Upper lobe of left lung (tissue), 6 donors: ENCODE results near the gene LILRB3. TPM values are rescaled to one million over a fixed set of nuclear protein-coding genes. Genes with fewer than 3 reads are reported as not detected.

Experiments
- ATAC-seq, 2 donors: fragments of 200-7000 bp; cut with Tn5 transposase; one replicate each; pipeline ENCODE4 v1.9.1; 2022; ENCODE audit warnings: mild to moderate bottlenecking in 2 of 2, moderate library complexity in 2 of 2; ENCODE audit not compliant: low FRiP score in 2 of 2
- DNase-seq, 2 donors: peaks; one replicate each; pipeline ENCODE4 v3.0.0-alpha.2; 2019 to 2020
- H3K27ac ChIP-seq, 4 donors: fragments of 200-600 bp; sonication (generic); one replicate each; pipeline ENCODE4 v1.5.1; 2016 to 2019
- H3K27me3 ChIP-seq, 4 donors: fragments of 200-600 bp; sonication (generic); one replicate each; pipeline ENCODE4 v1.5.1; 2017 to 2019
- H3K36me3 ChIP-seq, 4 donors: fragments of 200-600 bp; sonication (generic); one replicate each; pipeline ENCODE4 v1.5.1; 2016 to 2019
- H3K4me1 ChIP-seq, 4 donors: fragments of 200-600 bp; sonication (generic); one replicate each; pipeline ENCODE4 v1.5.1; 2018 to 2019
- H3K4me3 ChIP-seq, 4 donors: fragments of 200-600 bp; sonication (generic); one replicate each; pipeline ENCODE4 v1.5.1; 2017 to 2019; ENCODE audit warnings: mild to moderate bottlenecking in 2 of 4, moderate library complexity in 1 of 4
- H3K9me3 ChIP-seq, 4 donors: fragments of 200-600 bp; sonication (generic); one replicate each; pipeline ENCODE4 v1.5.1; 2018 to 2019
- EP300 ChIP-seq, 4 donors: sonication (generic); formaldehyde crosslinking; IDR thresholded peaks; one replicate each; pipeline ENCODE4 v1.5.1; 2017; ENCODE audit warnings: antibody characterized with exemption in 4 of 4, control low read depth in 2 of 4
- POLR2A ChIP-seq, 4 donors: fragments of 450-650 bp; IDR thresholded peaks; one replicate each; pipeline ENCODE4 v1.5.1; 2016 to 2017; ENCODE audit warnings: antibody characterized with exemption in 4 of 4, mild to moderate bottlenecking in 2 of 4
- POLR2AphosphoS5 ChIP-seq, 2 donors: sonication (generic); formaldehyde crosslinking; IDR thresholded peaks; one replicate each; pipeline ENCODE4 v1.5.1; 2017; ENCODE audit warnings: antibody characterized with exemption in 2 of 2
- WGBS, 2 donors: methylation state at CpG; one replicate each; pipeline ENCODE4 v1.1.5; 2017 to 2018; 5-methylcytosine and 5-hydroxymethylcytosine counted together
- total RNA-seq, 6 donors: library from RNA; depleted of rRNA in 4 of 6; stranded (reverse); fragments of >200 nt in 4 of 6; gene quantifications; one replicate each; pipeline versions ENCODE4 v1.1.0 to v1.2.1, GENCODE V29; 2016 to 2021
- TF ChIP-seq, protein P1 (sequence below), 6 experiments: fragments of 450-650 bp in 4 of 6; fragments of 200-600 bp in 2 of 6; sonication (generic) in 2 of 6; IDR thresholded peaks; one replicate each; pipeline ENCODE4 v1.5.1; 2016 to 2019; ENCODE audit warnings: antibody characterized with exemption in 6 of 6
- donor health status: DM: no; HTN: no; CAD: no; lungs with moderate emphysema.
- donor health status: DM: no; HTN: yes; CAD: no; lungs with severe emphysema.

LILRB3 gene
- total RNA-seq, 6 donors from 2014 or later = 43.4 to 106 (median 70.7) TPM

DNA sequence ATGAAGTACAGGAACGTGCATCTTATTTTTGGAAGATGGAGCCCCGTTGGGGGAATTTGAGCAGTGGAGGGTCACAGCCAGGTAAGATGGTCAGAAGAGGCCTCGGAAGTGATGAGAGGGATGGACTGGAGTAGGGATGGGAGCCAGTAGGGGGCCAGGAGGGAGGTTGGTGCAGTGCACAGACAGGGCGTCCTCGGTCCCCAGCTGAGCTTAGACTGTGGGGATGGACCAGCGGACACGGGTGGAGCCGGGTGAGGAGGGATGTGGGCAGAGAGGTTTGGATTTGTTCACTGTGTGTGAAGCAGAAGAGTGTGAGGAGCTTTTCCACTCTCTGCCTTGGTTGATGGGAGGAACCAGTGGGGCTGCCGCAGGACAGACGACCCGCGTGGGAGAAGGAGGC, 11.6 kb downstream of the LILRB3 start:
- TF ChIP-seq POLR2A (IDR thresholded peaks at IDR 0.05) (no peak), POLR2AphosphoS5 (IDR thresholded peaks at IDR 0.05) (no peak), EP300 (IDR thresholded peaks at IDR 0.05) (no peak)
- TF ChIP-seq, protein P1, sequence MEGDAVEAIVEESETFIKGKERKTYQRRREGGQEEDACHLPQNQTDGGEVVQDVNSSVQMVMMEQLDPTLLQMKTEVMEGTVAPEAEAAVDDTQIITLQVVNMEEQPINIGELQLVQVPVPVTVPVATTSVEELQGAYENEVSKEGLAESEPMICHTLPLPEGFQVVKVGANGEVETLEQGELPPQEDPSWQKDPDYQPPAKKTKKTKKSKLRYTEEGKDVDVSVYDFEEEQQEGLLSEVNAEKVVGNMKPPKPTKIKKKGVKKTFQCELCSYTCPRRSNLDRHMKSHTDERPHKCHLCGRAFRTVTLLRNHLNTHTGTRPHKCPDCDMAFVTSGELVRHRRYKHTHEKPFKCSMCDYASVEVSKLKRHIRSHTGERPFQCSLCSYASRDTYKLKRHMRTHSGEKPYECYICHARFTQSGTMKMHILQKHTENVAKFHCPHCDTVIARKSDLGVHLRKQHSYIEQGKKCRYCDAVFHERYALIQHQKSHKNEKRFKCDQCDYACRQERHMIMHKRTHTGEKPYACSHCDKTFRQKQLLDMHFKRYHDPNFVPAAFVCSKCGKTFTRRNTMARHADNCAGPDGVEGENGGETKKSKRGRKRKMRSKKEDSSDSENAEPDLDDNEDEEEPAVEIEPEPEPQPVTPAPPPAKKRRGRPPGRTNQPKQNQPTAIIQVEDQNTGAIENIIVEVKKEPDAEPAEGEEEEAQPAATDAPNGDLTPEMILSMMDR (IDR thresholded peaks at IDR 0.05) = peak in 1 of 6 experiments; percentile 12

DNA sequence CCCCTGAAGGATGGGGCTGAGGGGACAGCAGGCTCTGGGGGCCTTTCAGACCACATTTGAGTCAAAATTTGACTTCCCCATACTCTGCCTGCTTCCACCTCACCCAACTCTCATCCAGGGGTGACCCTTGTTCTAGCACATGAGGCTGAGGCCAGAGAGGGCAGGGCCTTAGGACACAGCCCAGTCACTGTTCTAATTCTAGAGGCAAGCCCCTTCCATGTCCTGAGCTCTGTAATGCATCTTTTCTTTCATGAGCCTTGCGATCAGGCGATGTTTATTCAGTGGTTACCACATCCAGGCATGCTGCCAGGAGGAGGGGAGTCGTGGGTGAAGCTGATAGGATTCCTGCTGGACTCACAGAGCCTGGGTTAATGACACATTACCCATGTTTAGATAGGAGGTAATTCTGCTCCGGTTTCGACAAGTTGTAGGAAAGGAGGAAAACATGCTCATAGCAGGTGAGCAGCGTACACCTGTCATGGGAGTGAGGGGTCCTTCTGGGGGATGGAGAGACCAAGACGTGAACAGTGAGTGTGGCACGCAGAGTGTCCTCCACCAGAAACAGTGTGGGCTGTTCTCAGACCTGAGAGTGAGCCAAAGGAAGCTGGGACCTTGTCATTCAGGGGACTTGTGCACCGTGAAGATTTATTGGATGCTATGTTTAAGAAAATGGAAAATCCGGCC, 12.9 kb downstream of the LILRB3 start:
- no peaks in the 10 kb centered on the region for H3K9me3 ChIP-seq
- TF ChIP-seq POLR2AphosphoS5 (IDR thresholded peaks at IDR 0.05) = peak; percentile 84 to 88
- peak in 2 of 4 donors; percentile 76 to 96 for TF ChIP-seq EP300 (IDR thresholded peaks at IDR 0.05)
- TF ChIP-seq POLR2A (IDR thresholded peaks at IDR 0.05) = peak in 2 of 4 donors; percentile 45 to 79
- TF ChIP-seq, protein P1 (IDR thresholded peaks at IDR 0.05) = no peak
- 10 to 23% methylated on average over 10 of the region's 10 CpGs for WGBS, 2 donors
- no peaks in the 10 kb centered on the region for H3K27me3 ChIP-seq
- H3K36me3 ChIP-seq = peaks cover 3 to 39% (median 29%) of the 10 kb centered on the region in 4 donors
- ATAC-seq (peak; percentile 74 to 88), DNase-seq (peak in 1 of 2 donors; percentile 95)
- H3K4me3 ChIP-seq = peak overlapping the region in 3 of 4 donors; percentile 12 to 29 (median 17)
- H3K4me1 ChIP-seq = peaks cover 48 to 67% (median 65%) of the 10 kb centered on the region in 4 donors
- H3K27ac ChIP-seq = peak overlapping the region; percentile 91 to 96 (median 95)

More for the DNA sequence above, 11.6 kb downstream of the LILRB3 start:
- H3K4me3 ChIP-seq = peak overlapping the region in 2 of 4 donors; percentile 2 to 29
- peak overlapping the region; percentile 91 to 96 (median 95) for H3K27ac ChIP-seq
- H3K27me3 ChIP-seq = no peaks in the 10 kb centered on the region
- DNase-seq (no peak), ATAC-seq (no peak)
- H3K9me3 ChIP-seq = no peaks in the 10 kb centered on the region
- 71 to 81% methylated on average over 12 of the region's 12 CpGs for WGBS, 2 donors
- peaks cover 39 to 54% (median 53%) of the 10 kb centered on the region in 4 donors for H3K4me1 ChIP-seq
- H3K36me3 ChIP-seq = peaks cover 1 to 30% (median 16%) of the 10 kb centered on the region in 4 donors

DNA sequence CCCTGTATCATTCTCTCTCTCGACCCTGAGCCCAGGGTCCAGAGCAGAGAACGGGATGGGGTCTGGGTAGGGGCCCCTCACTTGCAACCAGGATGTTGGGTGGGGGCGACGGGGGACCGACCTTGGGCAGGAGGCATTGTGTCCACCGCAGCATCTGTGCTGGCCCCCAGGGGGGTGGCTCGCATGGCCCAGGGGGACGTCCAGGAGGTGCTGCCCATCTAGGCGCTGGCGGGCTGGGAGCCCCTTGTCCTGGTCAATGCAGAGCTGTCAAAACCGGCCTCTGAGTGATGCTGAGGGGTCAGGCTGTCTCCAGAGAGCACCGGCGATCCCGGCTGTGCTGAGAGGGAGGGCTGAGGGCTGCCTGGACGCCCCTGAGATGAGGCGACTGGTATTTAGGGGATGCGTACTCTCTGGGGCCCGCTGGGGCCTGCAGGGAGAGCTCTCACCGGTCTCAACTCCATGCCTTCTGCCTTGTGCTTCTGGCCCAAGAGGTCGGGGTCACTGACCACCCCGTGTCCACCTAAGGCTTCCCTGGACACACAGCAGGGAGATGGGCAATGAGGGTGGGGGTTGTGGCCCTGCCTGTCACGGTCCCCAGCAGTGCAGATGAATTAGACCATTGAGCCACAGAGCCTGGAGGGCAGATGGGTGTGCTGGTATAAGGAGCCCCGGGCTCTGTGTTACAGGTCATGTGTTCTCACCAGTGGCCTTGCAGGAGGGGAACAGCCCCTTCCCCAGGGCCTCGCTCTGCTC, 13.6 kb downstream of the LILRB3 start:
- no peaks in the 10 kb centered on the region for H3K27me3 ChIP-seq
- WGBS, 2 donors = 58 to 59% methylated on average over 12 to 20 of the region's 24 CpGs
- H3K9me3 ChIP-seq = no peaks in the 10 kb centered on the region
- TF ChIP-seq EP300 (IDR thresholded peaks at IDR 0.05) (no peak), POLR2A (IDR thresholded peaks at IDR 0.05) (no peak), POLR2AphosphoS5 (IDR thresholded peaks at IDR 0.05) (no peak)
- TF ChIP-seq, protein P1 (IDR thresholded peaks at IDR 0.05) = no peak
- ATAC-seq (peak; percentile 1 to 5), DNase-seq (peak in 1 of 2 donors; percentile 86)
- peak overlapping the region; percentile 91 to 96 (median 95) for H3K27ac ChIP-seq
- H3K36me3 ChIP-seq = peaks cover 3 to 46% (median 35%) of the 10 kb centered on the region in 4 donors
- H3K4me1 ChIP-seq = peaks cover 55 to 73% (median 72%) of the 10 kb centered on the region in 4 donors
- H3K4me3 ChIP-seq = no peak overlapping the region

DNA sequence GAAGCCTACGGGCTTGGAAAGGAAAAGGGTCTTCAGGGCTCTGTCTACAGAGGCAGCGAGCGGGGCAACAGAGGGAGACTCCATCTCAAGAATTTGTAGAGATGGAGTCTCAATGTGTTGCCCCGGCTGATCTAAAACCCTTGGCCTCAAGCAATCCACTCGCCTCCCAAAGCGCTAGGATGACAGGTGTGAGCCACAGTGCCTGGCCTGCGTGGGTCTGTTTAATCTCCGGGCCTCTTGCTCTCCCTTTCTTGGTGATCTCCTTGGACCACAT, 14.1 kb downstream of the LILRB3 start:
- Histone ChIP-seq H3K36me3 (peaks cover 3 to 51% (median 40%) of the 10 kb centered on the region in 4 donors), H3K4me3 (peak overlapping the region in 1 of 4 donors; percentile 10), H3K9me3 (no peaks in the 10 kb centered on the region), H3K4me1 (peaks cover 61 to 78% (median 76%) of the 10 kb centered on the region in 4 donors), H3K27me3 (no peaks in the 10 kb centered on the region), H3K27ac (peak overlapping the region; percentile 91 to 96 (median 95))
- DNase-seq (no peak), ATAC-seq (no peak)
- 80% methylated on average over 8 of the region's 8 CpGs for WGBS, 2 donors
- no peak for TF ChIP-seq POLR2A (IDR thresholded peaks at IDR 0.05)
- TF ChIP-seq EP300 (IDR thresholded peaks at IDR 0.05) = no peak
- TF ChIP-seq POLR2AphosphoS5 (IDR thresholded peaks at IDR 0.05) = no peak
- TF ChIP-seq, protein P1 (IDR thresholded peaks at IDR 0.05) = no peak
